Medulla oblongata (tissue), 1 donor: ENCODE measurements around the gene COX5A.
"Not testable (repeated sequence)": the region's sequence is repeated elsewhere in the genome, so short reads cannot be mapped to it uniquely, and the experiment has no call there.

ENCODE experiments used
- DNase-seq: peaks from one replicate; pipeline ENCODE4 v3.0.0-alpha.2; 2015; ENCODE audit errors: extremely low spot score

COX5A gene

DNA sequence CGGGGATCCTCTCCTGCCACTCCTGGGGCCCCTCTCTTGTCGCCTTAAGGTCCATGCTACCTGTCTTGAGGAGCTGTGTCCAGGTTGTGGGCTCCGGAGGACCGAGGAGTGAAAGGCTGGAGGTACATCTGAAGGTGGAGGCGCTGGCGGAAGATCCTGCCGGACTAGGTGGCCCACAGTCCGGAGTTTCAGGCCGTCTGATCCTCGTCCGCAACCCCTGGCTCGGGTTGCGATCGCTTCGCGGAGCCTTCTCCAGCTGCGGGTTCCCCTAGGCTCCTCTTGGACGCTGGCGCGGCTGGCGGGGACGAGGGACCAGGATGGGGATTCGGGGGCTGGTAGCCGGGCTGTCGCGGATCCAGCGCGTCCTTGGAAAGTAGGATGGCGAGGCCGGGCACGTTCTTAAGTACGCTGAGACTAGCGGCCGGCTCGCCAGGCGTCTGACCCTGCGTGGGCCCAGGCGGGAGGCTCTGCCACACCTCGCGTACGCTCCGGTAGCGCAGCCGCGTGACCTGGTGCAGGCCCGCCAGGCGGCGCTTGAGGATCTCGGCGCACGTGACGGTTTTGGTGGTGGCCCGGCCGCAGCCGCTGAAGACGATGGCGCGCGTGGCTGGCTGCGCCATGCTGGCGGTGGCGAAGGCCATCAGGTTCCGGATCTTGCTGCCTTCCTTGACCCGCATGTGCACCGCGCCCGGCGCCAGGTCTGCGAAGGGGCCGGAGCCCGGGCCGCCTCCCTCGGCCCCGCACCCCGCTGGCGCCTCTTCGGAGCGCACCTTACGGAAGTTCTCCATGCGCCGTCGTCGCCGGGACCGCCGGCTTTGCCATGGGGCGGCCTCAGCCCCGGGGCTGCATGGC, 18.1 kb upstream of the COX5A start:
- peak; percentile 70 for DNase-seq

DNA sequence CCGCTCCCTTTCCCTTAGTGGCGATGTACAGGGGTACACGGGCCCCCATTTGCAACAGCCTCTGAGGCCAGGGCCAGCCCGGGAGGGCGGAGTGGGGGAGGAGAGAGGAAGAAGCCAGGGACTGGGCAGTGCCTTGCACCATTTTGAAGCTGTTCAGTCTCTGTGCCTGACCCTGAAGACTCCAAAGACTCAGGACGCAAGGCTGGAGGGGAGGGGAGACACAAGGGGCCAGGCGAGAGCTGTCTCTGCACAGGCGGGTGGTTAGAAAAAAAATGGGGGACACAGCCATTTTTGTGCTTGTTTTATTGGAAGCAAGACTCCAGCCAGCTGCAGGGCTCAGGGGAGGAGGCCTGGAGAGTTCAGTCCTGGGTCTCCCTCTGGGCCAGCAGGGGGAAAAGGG, 17.1 kb upstream of the COX5A start:
- DNase-seq: no peak

DNA sequence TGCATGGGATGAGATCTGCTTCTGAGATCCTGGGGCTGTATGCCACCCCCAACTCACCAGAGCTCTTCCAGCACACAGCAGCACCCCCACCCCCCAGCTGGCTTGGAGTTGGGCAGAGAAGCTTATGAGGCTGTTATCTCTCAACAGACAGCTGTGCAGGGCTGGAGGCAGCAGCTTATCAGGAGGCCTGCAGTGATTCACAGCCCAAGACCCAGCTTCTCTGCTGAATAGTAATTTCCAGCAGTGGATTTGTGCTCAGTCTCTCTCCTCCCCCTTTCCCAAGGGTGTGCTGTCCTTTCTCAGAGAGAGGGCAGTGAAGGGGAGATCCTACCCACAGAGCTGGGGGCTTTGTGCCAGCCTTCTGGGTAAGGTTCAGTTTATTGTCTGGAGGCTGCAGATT, 16.6 kb upstream of the COX5A start:
- DNase-seq: no peak

DNA sequence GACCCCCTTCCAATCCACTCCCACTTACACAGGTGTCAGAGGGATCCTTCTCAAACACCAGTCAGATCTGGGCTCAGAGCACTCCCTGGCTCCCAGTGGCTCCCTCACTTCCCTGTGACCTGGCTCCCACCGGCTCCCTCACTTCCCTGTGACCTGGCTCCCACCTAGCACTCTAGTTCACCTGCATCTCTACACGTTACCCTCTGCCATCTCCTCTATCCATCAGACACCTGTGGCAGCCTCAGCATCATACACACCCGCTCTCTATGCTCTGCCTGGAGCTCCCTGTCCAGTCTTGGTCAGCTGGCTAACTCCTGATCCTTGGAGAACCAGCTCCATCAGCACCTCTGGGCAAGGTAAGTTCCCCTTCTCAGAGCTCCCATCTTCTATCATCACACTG, 13.1 kb upstream of the COX5A start:
- DNase-seq: no peak

DNA sequence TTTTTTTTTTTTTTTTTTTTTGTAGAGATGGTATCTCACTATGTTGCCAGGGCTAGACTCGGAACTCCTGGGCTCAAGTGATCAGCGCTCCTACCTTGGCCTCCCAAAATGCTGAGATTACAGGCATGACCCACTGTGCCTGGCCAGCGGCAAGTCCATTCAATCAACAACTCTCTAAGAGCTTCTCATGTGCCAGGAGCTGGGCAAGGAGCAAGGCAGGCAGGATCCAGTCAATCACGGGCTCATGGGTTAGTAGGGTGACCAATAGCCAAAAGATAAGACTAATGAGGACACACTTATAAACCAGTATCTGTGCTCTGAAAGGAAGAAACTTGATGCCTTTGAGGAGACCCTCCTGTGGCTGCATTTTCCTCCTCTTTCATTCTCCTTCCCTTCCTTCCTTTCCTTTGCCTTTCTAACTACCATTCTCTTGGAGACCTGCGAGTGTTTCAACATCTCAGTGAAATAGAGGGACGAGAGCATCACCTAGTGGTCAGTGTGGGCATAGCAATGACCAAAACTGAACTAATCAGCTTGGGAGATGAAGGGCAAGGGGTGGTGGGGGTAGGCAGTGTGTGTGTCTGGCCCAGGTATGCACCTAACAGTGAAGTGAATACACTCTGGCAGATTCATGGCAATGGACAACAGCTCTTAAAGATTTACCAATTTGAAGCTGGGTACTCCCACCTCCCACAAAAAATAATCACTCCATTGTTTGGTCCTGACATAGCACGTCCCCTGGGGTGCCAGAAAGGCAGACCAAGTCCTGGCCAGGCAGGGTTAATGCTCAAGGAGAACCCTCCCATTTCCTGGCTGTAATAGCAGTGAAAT, 12.4 kb upstream of the COX5A start:
- DNase-seq: peak; percentile 92

DNA sequence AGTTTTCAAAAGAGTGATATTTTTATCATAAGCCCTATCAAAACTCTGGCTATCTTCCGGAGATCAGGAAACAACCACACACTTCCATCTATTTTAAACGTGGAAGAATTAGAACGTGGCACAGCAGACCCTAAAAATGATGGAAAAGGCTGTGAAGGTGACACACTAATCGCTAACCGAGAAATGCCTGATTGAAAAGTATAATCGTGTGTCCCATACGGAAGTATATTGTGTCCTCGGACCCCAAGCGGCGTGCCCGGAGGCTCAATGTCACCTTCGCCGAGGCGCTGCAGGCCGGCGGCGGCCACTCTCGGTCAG, 642 bp downstream of the COX5A start:
- no peak for DNase-seq

DNA sequence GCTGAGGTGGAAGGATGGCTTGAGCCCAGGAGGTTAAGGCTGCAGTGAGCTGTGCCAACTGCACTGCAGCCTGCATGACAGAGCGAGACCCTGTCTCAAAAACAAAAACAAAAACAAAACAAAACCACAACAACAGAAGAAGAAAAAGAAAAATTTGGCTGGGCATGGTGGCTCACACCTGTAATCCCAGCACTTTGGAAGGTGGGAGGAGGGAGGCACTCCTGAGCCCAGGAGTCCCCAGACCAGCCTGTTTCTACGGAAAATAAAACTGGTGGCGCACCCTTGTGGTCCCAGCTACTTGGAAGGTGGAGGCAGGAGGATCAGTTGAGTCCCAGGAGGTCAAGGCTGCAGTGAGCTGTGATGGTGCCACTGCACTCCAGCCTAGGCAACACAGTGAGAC, 2.7 kb downstream of the COX5A start:
- DNase-seq: not testable (repeated sequence)

DNA sequence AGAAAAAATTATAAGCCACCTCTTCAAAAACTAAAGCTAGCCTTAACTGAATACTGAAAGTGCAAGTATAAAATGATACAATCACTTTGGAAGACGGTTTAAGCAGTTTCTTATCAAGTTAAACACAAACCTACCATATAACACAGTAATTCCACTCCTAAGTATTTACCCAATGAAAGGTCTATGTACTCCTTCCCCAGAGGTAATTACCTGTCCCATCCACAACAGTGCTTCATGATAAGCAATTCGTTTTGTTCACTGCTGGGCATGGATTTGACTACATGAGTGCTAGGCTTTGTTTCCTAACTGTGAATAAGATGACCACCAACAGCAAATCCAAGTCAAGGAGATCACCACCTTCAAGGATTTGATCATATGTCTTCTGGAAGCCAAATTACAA, 4.3 kb downstream of the COX5A start:
- no peak for DNase-seq

DNA sequence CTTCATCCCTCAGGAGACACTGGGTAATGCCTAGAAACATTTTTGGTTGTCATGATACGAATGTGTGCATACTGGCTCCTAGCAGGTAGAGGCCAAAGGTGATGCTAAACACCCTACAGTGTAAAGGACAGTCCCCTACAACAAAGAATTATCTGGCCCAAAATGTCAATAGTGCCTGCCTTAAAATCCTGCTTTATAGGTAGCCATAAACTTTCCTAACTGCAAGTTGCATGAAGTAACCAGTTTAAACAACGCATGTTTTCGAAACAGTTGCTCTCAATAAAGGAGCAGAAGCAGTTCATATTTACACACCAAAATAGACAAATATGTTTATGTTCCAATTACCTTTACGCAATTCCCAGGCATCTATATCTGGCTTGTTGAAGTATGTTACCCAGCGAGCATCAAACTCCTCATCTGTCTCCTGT, 9.1 kb downstream of the COX5A start:
- no peak for DNase-seq

DNA sequence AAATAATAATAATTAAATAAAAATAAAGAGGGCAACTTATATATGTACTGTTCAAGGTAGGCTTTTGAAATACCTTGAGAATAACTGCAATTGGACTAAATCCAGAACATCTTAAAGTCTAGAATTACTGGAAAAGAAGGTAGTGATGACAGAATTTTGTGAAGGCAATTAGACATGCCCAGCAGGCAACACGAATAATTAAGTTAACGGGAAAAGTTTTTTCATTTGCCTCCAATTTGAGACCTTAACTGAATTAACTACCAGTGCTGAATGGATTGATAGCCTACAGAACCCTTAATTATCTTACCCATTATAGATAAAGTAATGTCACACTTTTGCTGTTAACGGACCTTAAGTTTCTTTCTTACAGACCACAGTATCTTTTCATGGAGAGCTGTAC, 13.3 kb downstream of the COX5A start:
- DNase-seq: no peak

DNA sequence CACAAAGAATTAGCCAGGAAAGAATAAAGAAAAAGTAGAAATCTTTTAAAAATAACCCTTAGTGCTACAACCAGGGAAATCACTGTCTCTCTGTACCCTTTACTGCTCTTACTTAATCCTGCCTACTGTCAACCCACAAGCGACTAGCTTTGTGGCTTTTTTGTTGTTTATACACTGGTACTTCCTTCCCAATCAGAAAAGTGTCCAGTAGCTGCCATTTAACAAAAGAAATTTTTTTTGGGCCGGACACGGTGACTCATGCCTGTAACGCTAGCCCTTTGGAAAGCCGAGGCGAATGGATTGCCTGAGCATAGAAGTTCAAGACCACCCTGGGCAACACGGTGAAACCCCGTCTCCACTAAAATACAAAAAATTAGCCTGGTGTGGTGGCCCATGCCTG, 17.4 kb downstream of the COX5A start:
- no peak for DNase-seq

DNA sequence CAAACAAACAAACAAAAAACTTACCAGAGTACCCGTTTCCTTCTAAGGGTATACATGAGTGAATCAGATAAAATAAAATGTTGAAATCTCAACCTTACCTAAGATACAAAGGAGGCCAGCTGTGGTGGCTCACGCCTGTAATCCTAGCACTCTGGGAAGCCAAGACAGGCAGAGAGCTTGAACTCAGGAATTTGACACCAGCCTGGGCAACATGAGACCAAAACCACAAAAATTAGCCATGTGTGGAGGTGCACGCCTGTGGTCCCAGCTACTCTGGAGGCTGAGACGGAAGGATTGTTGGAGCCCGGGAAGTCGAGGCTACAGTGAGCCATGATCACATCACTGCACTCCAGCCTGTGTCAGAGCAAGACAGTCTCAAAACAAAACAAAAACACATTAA, 20.2 kb downstream of the COX5A start:
- DNase-seq: no peak

DNA sequence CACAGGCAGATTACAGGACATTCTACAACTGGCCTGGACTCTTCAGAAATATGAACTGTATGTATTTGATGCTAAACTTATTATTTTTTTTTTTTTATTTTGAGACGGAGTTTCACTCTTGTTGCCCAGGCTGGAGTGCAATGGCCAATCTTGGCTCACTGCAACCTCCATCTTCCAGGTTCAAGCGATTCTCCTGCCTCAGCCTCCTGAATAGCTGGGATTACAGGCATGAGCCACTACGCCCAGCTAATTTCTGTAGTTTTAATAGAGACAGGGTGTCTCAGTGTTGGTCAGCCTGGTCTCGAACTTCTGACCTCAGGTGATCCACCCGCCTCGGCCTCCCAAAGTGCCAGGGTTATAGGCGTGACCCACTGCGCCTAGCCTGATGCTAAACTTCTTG, 24.1 kb downstream of the COX5A start:
- DNase-seq: not testable (repeated sequence)

DNA sequence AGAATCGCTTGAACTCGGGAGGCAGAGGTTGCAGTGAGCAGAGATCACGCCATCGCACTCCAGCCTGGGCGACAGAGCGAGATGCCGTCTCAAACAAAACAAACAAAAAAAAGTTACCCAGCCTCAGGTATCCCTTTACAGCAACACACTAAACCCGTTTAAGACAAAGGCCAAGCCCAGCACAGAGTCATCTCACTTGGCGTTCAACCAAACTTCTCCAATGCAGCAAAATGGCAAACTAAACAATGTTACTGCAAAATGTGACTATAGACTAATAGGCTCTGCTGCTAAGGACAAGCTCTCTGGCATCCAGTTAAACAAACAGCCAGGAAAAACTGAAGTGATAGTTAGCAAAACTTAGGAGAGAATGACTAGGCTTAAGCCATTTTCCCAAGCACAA, 24.8 kb downstream of the COX5A start:
- DNase-seq: no peak

DNA sequence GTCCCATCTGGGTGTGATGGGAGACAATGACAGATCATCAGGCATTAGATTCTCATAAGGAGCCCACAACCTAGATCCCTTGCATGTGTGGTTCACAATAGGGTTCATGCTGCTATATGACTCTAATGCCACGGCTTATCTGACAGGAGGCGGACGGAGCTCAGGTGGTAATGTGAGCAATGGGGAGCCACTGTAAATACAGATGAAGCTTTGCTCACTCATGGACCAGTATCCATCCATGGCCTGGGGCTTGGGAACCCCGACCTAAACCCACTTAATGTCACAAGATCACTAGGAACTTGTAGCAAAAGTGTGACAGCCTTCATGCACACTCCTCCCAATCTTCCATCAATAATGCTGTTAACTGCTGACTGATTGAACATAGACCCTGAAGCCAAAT, 29.2 kb downstream of the COX5A start:
- DNase-seq: no peak

DNA sequence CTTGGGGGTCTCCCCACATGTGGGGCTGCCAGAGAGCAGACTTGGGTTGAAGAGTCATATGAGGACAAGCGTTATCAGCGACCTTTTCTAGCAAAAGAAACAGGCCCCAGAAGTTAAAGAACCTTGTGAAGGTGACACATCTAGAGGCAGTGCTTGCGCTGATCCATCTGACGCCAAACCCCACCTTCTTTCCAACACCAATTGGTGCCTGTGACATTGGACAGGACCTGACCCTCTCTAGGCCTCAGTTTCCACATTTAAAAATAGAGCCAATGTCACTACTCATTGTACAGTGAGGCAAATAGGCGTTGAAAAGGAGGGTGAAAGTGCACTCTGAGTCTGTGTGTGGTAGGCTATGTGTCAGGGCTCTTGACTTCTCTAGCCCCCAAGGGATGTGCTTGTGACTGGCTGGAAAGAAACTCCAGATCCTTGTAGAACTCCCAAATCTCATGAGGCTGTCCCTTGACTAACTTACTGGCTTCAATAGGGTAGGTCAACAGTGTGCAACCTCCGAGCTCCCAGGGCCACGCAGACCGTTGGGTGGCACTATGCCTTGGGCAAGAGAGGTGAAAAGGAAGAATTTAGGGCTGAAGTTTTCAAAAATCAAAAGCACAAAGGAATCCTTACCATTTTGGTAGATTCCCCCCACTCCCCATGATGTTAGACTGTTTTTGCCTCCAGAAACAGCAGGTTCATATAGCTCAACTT, 30.6 kb downstream of the COX5A start:
- peak; percentile 13 for DNase-seq

DNA sequence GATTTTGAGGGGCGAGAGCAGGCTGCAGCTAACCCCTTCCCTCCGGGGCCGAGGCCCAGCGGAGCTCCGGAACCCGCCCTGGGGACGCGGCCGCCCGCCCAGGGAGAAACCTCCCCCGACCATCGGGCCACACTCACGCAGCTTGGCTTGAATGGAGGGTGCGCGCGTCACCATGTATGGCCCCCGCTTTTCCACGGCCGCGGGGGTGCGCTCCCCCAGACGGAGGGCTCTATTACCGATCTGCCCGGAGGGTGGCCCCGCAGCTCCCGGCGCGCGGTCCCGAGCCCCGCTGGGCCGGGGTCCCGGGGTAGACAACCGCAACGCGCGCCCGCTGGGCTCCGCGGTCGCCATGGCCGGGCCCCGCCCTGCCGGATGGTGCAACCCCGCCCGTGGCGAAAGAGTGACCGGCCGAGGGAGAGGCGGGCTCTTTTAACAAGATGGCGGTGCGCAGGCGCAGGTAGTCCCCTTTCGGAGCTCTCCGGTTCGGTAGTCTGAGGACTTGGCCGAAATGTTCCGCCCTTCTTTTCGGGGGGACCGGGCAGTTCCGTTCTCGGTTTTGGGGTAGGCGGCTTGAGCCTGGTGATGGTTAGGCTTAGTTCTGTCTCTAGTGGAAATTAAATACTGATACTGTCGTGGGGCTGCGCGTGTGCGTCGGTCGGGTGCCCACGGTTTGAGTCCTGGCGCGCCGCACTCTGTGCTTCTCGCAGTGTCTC, 31.3 kb downstream of the COX5A start, which contains the start of gene FAM219B:
Gene FAM219B (minus strand): TSS at position 402 of the 713 bp plus-strand sequence. CDS start 51 bp downstream, at position 351.
- DNase-seq: peak; percentile 95

DNA sequence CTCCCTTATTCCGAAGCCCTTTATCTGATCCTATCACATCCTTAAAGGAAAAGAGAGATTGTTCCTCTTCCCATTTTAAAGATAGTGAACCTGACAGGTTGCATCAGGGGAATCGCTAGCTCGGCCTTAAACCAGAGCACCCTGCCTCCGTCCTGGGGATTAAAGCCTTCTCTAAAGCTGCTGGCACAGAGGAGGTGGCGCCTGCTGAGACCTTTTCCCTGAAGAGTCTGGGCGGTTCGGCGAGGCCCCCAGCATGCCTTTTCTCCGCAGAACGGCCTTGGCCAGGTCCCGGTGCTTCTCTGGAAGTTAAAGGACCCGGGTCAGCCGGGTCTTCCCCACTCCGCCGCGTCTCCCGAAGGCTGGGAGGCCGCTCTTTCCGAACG, 31.8 kb downstream of the COX5A start:
- DNase-seq: peak; percentile 32

DNA sequence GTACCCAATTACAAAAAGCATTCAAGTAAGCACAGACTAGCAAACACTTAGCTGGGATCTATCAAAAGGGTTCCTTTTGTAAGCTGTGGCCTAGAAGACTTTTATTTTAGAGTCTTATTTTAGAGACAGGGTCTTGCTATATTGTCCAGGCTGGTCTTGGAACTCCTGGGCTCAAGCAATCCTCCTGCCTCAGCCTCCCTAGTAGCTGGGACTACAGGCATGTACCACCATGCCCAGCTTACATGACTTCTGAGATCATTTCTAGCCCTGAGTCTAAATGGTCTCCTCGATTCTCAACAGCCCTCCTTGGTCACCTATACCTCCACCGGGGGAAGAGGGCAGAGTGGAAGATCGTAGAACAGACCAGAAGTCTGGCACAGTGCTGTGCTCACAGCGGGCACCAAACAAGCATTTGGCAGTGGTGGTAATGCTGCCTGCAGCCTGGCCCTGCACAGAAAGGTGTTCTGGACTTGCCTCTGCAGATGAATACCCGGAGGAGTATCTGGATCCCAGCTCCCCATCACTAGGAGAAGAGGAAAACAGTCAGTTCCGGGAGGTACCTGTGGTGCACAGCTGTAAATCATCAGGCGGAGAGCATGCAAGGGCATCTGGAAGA, 33.6 kb downstream of the COX5A start:
- no peak for DNase-seq

DNA sequence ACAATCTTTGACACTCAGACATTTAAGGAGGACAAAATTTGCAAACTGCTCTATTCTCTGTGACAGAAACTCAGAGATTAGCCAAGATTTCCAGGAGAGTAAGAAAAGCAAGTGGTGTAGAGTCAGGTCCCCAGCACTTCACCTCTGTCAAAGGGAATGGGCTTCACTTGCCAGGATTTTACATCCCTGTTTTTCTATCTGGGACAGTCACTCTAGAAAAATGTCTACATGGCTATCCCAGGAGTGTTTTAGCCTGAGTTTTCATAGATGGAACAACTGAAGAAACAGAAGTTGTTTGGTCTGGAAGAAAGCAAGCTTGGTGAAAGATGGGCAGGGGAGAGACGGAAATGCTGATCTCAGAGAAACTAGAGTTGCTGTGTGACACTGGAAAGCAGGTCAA, 34.2 kb downstream of the COX5A start:
- DNase-seq: no peak

DNA sequence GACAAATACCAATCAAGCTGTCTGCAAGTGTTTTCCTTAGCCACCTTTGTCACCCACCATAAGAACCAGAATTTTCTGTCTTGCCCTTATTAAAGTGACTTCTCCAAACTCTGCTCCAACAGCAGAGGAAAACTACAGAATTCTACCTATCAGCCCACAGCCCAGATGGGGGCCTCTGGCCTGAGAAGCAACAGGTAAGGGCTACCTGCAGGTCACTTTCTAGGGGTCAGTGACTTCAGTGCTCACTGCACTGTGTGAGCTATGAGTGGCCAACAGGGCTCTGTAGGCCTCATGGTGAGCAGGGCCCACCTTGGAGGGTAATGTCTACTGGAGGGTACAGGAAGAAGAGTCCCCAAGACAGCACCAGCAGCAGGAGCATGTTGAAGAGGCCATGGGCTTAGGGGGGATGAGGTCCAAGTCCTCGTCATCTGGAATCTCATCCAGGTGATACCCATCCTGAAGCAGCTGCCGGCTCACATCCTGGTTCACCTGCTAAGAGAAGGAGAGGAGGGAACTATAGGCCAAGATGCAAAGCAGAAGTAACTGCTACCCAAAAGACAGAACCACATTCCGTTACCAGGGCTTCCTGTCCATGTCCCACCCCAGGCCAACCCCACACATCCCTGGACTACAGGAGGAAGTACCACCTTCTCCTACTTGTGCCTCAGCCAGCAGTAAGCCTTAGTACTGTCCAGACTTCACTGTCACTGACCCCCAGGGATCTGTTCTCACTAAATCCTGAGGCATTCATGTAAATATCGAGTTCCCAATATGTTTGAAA, 35.4 kb downstream of the COX5A start:
- DNase-seq: no peak
